Motor neuron (in vitro differentiated cells): ENCODE results near the gene TTC39A. TPM values are rescaled to one million over a fixed set of nuclear protein-coding genes. Genes with fewer than 3 reads are reported as not detected.

Experiments
- ATAC-seq, 8 experiments: fragments of 200-7000 bp; cut with Tn5 transposase; replicated peaks in 6 of 8; 2 replicates each; pipeline ENCODE4 v1.8.0; 2021; ENCODE audit warnings: mild to moderate bottlenecking in 8 of 8, moderate library complexity in 8 of 8
- H3K27ac ChIP-seq, 2 donors: fragments of 250-450 bp; sonication (Bioruptor Pico); 2 replicates each; pipeline ENCODE4 v1.9.0; 2021; ENCODE audit warnings: antibody characterized with exemption in 2 of 2, mild to moderate bottlenecking in 2 of 2, moderate library complexity in 1 of 2
- H3K4me1 ChIP-seq, 2 donors: fragments of 250-450 bp; sonication (Bioruptor Pico); replicated peaks in 1 of 2; 2 replicates each; pipeline ENCODE4 v1.6.1; 2021; ENCODE audit warnings: antibody characterized with exemption in 2 of 2, mild to moderate bottlenecking in 2 of 2, moderate library complexity in 1 of 2
- H3K4me3 ChIP-seq, 5 donors: fragments of 250-450 bp; sonication (Bioruptor Pico); 2 replicates each; pipeline ENCODE4 v1.9.0; 2021; ENCODE audit warnings: antibody characterized with exemption in 5 of 5, mild to moderate bottlenecking in 5 of 5, moderate library complexity in 4 of 5
- WGBS, 10 experiments: fragments of 450-650 bp; shearing (Covaris generic); methylation state at CpG; one replicate each; pipeline ENCODE4 v1.0.0; 2022; 5-methylcytosine and 5-hydroxymethylcytosine counted together
- in situ Hi-C, 9 experiments: fragments of 400-800 bp; cut with MboI; loops; one replicate each; pipeline ENCODE4 v1.15.0; 2021; ENCODE audit warnings: low sequenced_read_pairs in 9 of 9, low pct_unique_long_range_greater_than_20kb in 2 of 9; ENCODE audit not compliant: unreplicated experiment in 9 of 9
- total RNA-seq, 8 experiments: library from RNA; unstranded; fragments of 300-600 nt; gene quantifications; 2 replicates each; pipeline versions ENCODE4 v1.2.3 to v1.2.4, GENCODE V29; 2022

The TTC39A gene
- total RNA-seq, 8 experiments from 2014 or later = 1.1 to 4.8 (median 2.2) TPM

GRCh38 chr1:51284487-51284954 is 45.8 kb downstream of the TTC39A start:
- in situ Hi-C loops = no loop called here
- Histone ChIP-seq H3K4me1 (no peaks in the 10 kb centered on the region), H3K4me3 (no peak overlapping the region), H3K27ac (no peak overlapping the region)
- peak in 3 of 8 experiments; percentile 20 to 55 (median 45) for ATAC-seq

DNA sequence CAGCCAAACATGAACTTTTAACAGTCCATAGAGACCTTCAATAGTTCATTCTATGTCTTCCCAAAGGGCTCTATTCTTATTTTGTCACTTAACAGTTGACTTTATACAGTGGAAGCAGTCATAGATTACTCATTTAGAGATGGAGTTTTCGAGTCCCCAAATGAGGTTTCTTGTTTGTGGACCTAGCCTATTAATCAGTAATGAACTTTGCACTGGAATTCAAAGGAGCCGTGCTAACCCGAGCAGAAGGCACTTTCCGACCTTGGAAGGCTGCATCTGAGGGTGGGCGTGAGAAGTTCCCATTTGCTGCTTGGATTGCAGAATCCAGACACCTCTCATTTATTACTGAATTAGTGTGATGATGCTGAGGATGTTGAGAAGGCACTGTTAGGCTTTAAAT is 46.4 kb downstream of the TTC39A start:
- in situ Hi-C loops = no loop called here
- H3K4me3 ChIP-seq = no peak overlapping the region
- no peak overlapping the region for H3K27ac ChIP-seq
- H3K4me1 ChIP-seq = no peaks in the 10 kb centered on the region
- no peak for ATAC-seq
- 40 to 100% (median 72%) methylated on average over 1 to 5 of the region's 5 CpGs; no CpG with 5 or more reads in 2 of the 10 experiments for WGBS, 10 experiments

GRCh38 chr1:51282605-51283004 is 47.8 kb downstream of the TTC39A start:
- no peak for ATAC-seq
- Histone ChIP-seq H3K27ac (no peak overlapping the region), H3K4me1 (no peaks in the 10 kb centered on the region), H3K4me3 (no peak overlapping the region)
- WGBS, 10 experiments = 20 to 100% (median 93%) methylated on average over 1 to 4 of the region's 5 CpGs; no CpG with 5 or more reads in 4 of the 10 experiments
- in situ Hi-C loops = no loop called here

GRCh38 chr1:51281807-51282206 is 48.6 kb downstream of the TTC39A start:
- no peak overlapping the region for H3K4me3 ChIP-seq
- no peak for ATAC-seq
- 80 to 100% (median 97%) methylated on average over 1 to 5 of the region's 5 CpGs; no CpG with 5 or more reads in 3 of the 10 experiments for WGBS, 10 experiments
- in situ Hi-C loops = no loop called here
- no peaks in the 10 kb centered on the region for H3K4me1 ChIP-seq
- no peak overlapping the region for H3K27ac ChIP-seq

DNA sequence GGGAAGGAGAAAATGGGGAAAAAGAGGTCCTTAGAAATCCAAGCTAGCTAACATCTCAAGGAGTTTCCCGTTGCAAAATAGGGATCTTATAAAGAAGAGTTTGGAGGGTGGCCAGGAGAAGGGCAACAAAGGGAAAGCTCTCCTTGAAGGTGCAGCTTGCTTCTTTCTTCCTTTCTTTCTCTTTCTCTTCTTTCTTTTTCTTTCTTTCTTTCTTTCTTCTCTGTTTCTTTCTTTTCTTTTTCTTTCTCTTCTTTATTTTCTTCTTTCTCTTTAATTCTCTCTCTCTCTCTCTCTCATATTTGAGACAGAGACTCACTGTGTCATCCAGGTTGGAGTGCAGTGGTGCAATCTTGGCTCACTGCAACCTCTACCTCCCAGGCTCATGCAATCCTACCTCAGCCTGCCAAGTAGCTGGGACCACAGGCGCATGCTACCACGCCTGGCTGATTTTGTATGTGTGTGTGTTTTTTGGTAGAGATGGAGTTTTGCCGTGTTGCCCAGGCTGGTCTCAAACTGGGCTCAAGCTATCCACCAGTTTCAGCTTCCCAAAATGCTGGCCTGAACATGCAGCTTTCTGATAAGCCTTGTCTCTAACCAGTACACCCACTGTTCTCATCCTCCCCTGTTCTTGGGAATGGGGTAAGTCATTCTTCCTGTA is 49.9 kb downstream of the TTC39A start:
- in situ Hi-C loops = no loop called here
- 58 to 98% (median 87%) methylated on average over 1 to 4 of the region's 4 CpGs for WGBS, 10 experiments

GRCh38 chr1:51276286-51276685 is 54.1 kb downstream of the TTC39A start:
- in situ Hi-C loops = no loop called here
- Histone ChIP-seq H3K4me3 (no peak overlapping the region), H3K4me1 (no peaks in the 10 kb centered on the region), H3K27ac (no peak overlapping the region)
- WGBS, 10 experiments = 73 to 97% (median 86%) methylated on average over 3 to 7 of the region's 7 CpGs; no CpG with 5 or more reads in 2 of the 10 experiments
- ATAC-seq = peak in 2 of 8 experiments; percentile 38 to 45

More for the DNA sequence above, 49.9 kb downstream of the TTC39A start:
- Histone ChIP-seq H3K4me1 (no peaks in the 10 kb centered on the region), H3K27ac (no peak overlapping the region), H3K4me3 (no peak overlapping the region)
- ATAC-seq = no peak

DNA sequence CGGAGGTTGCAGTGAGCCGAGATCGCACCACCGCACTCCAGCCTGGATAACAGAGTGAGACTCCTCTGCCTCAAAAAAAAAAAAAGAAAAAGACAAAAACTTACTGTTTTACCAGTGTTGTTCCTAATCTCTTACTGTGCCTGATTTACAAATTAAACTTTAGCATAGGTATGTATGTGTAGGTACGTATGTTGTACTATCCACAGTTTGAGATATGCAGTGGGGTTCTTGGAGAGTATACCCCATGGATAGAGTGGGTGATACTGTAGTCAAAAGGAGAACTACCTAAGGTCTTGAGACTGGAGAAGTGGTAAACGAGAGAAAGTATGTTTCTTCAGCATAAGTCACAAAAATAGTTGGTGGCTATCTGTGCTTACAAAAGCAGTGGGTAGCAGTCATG is 55.7 kb downstream of the TTC39A start:
- no peak for ATAC-seq
- Histone ChIP-seq H3K27ac (no peak overlapping the region), H3K4me1 (no peaks in the 10 kb centered on the region), H3K4me3 (no peak overlapping the region)
- WGBS, 10 experiments = 98 to 100% (median 100%) methylated on average over 1 to 6 of the region's 6 CpGs; no CpG with 5 or more reads in 2 of the 10 experiments
- in situ Hi-C loops = no loop called here

DNA sequence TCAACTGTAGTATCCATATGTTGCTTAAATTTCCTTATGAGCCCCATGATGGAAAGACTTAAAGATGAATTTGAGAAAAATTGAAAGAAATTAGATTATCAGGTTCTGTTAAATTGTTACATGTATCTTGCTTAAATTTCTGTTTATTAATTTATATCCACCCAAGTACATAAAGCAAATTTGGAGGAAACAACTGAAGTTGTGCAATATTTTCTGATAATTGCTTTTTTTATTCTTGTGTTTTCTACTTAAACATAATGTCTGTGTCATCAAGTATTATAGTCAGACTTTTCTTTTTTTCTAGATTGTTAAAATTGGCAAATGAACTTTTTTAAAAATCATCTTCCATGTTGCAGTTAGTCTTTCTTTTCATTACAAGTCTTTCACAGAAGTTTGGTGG is 57.4 kb downstream of the TTC39A start:
- no peak for ATAC-seq
- H3K4me3 ChIP-seq = no peak overlapping the region
- no peaks in the 10 kb centered on the region for H3K4me1 ChIP-seq
- no peak overlapping the region for H3K27ac ChIP-seq
- in situ Hi-C loops = no loop called here

- no peaks in the 10 kb centered on the region for H3K4me1 ChIP-seq
- H3K27ac ChIP-seq = no peak overlapping the region
- in situ Hi-C loops = no loop called here
- H3K4me3 ChIP-seq = no peak overlapping the region
- no peak for ATAC-seq
These were observed 59.6 kb downstream of the TTC39A start for GRCh38 chr1:51270751-51271150.

- Histone ChIP-seq H3K4me1 (peaks cover 0 to 3% of the 10 kb centered on the region in 2 donors), H3K4me3 (no peak overlapping the region), H3K27ac (no peak overlapping the region)
- in situ Hi-C loops = no loop called here
- WGBS, 10 experiments = 50 to 100% (median 92%) methylated on average over 1 to 2 of the region's 2 CpGs; no CpG with 5 or more reads in 1 of the 10 experiments
- peak in 2 of 8 experiments; percentile 28 to 39 for ATAC-seq
These were observed 61.7 kb downstream of the TTC39A start for GRCh38 chr1:51268634-51269033.

GRCh38 chr1:51266791-51267190 is 63.6 kb downstream of the TTC39A start:
- 86 to 100% (median 94%) methylated on average over 1 to 4 of the region's 4 CpGs; no CpG with 5 or more reads in 2 of the 10 experiments for WGBS, 10 experiments
- Histone ChIP-seq H3K4me3 (no peak overlapping the region), H3K27ac (no peak overlapping the region), H3K4me1 (peaks cover 0 to 3% of the 10 kb centered on the region in 2 donors)
- ATAC-seq = no peak
- in situ Hi-C loops = no loop called here

DNA sequence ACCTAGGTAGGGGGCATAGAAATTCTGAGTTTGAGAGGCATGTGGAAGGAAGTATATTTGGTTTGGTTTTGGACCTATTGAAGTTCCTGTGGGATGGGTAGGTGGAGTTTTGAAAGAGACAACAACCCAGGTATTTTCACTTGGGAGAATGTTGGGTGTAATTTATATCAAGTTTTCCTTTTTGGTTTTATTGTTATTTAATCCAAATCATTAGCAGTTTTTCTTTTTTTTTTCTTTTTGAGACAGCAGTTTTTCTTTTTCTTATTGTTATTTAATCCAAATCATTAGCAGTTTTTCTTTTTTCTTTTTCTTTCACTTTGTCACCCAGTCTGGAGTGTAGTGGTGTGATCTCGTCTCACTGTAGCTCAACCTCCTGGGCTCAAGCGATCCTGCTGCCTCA is 64.2 kb downstream of the TTC39A start:
- peaks cover 0 to 6% of the 10 kb centered on the region in 2 donors for H3K4me1 ChIP-seq
- in situ Hi-C loops = no loop called here
- 80 to 100% (median 94%) methylated on average over 2 of the region's 2 CpGs; no CpG with 5 or more reads in 1 of the 10 experiments for WGBS, 10 experiments
- H3K27ac ChIP-seq = no peak overlapping the region
- no peak for ATAC-seq
- no peak overlapping the region for H3K4me3 ChIP-seq

GRCh38 chr1:51265618-51266017 is 64.7 kb downstream of the TTC39A start:
- no peak overlapping the region for H3K27ac ChIP-seq
- in situ Hi-C loops = no loop called here
- 35 to 100% (median 88%) methylated on average over 1 to 4 of the region's 4 CpGs for WGBS, 10 experiments
- no peak overlapping the region for H3K4me3 ChIP-seq
- no peak for ATAC-seq
- H3K4me1 ChIP-seq = peaks cover 4 to 12% of the 10 kb centered on the region in 2 donors

GRCh38 chr1:51264451-51264850 is 65.9 kb downstream of the TTC39A start:
- WGBS, 10 experiments = 0 to 100% (median 74%) methylated on average over 1 to 3 of the region's 3 CpGs; no CpG with 5 or more reads in 1 of the 10 experiments
- in situ Hi-C loops = no loop called here
- Histone ChIP-seq H3K4me3 (no peak overlapping the region), H3K4me1 (peaks cover 11 to 21% of the 10 kb centered on the region in 2 donors), H3K27ac (no peak overlapping the region)
- ATAC-seq = peak in 3 of 8 experiments; percentile 17 to 65 (median 48)
